ENCODE results near the gene TASP1. TPM values are rescaled to one million over a fixed set of nuclear protein-coding genes. Genes with fewer than 3 reads are reported as not detected.

TASP1 gene
- total RNA-seq, 1 experiment from 2014 or later: 13.9 TPM

GRCh38 chr20:13681248-13682125 lies 42.8 kb upstream of the TASP1 start:
- H4K20me1 ChIP-seq (ENCODE audit: low read length): no peaks in the 10 kb centered on the region
- no peak for TF ChIP-seq EZH2phosphoT487 (IDR thresholded peaks at IDR 0.05; ENCODE audit: borderline replicate concordance, low read length)
- TF ChIP-seq, protein P1, sequence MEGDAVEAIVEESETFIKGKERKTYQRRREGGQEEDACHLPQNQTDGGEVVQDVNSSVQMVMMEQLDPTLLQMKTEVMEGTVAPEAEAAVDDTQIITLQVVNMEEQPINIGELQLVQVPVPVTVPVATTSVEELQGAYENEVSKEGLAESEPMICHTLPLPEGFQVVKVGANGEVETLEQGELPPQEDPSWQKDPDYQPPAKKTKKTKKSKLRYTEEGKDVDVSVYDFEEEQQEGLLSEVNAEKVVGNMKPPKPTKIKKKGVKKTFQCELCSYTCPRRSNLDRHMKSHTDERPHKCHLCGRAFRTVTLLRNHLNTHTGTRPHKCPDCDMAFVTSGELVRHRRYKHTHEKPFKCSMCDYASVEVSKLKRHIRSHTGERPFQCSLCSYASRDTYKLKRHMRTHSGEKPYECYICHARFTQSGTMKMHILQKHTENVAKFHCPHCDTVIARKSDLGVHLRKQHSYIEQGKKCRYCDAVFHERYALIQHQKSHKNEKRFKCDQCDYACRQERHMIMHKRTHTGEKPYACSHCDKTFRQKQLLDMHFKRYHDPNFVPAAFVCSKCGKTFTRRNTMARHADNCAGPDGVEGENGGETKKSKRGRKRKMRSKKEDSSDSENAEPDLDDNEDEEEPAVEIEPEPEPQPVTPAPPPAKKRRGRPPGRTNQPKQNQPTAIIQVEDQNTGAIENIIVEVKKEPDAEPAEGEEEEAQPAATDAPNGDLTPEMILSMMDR (conservative IDR thresholded peaks at IDR 0.05; ENCODE audit: low read depth, low read length): no peak
- no peak for ATAC-seq
- intact Hi-C loops (cut with micrococcal nuclease): no loop called here
- no peaks in the 10 kb centered on the region for H3K36me3 ChIP-seq (ENCODE audit: low read depth, low read length)
- no peak overlapping the region for H3K4me3 ChIP-seq (ENCODE audit: low read length)
- no peak overlapping the region for H3K9ac ChIP-seq (ENCODE audit: low read length)
- no peaks in the 10 kb centered on the region for H3K79me2 ChIP-seq (ENCODE audit: low read length)
- DNase-seq: peak; percentile 34
- peaks cover 9% of the 10 kb centered on the region; the same call in 1 of the 2 replicates for H3K27me3 ChIP-seq (ENCODE audit: low read length)
- H2AFZ ChIP-seq (ENCODE audit: low read length): no peak overlapping the region
- no peak overlapping the region for H3K27ac ChIP-seq (ENCODE audit: low read length)
- no peaks in the 10 kb centered on the region; the same call in 1 of the 2 replicates for H3K4me1 ChIP-seq (ENCODE audit: insufficient read depth, low read length)
- CTCF ChIA-PET: no interaction called here
- POLR2A ChIA-PET (ENCODE audit: unreplicated experiment): no interaction called here
- BruUV-seq (replicated peaks): no TSS peak
- H3K4me2 ChIP-seq (ENCODE audit: low read length): no peak overlapping the region
- no peaks in the 10 kb centered on the region for H3K9me2 ChIP-seq (replicated peaks; ENCODE audit: low read length)
- no peaks in the 10 kb centered on the region for H3F3A ChIP-seq (ENCODE audit: low read length, unreplicated experiment)
- no peaks in the 10 kb centered on the region for H3K9me3 ChIP-seq (ENCODE audit: low read length)

GRCh38 chr20:13678944-13679343 lies 40.2 kb upstream of the TASP1 start:
- Histone ChIP-seq H3K79me2 (ENCODE audit: low read length) (no peaks in the 10 kb centered on the region), H3K36me3 (ENCODE audit: low read depth, low read length) (no peaks in the 10 kb centered on the region), H4K20me1 (ENCODE audit: low read length) (no peaks in the 10 kb centered on the region), H3K27me3 (ENCODE audit: low read length) (peaks cover 6% of the 10 kb centered on the region; the same call in 1 of the 2 replicates), H3K4me1 (ENCODE audit: insufficient read depth, low read length) (no peaks in the 10 kb centered on the region; the same call in 1 of the 2 replicates), H3K9me3 (ENCODE audit: low read length) (no peaks in the 10 kb centered on the region), H2AFZ (ENCODE audit: low read length) (no peak overlapping the region), H3K4me2 (ENCODE audit: low read length) (no peak overlapping the region), H3K9me2 (replicated peaks; ENCODE audit: low read length) (no peaks in the 10 kb centered on the region), H3K4me3 (ENCODE audit: low read length) (no peak overlapping the region), H3F3A (ENCODE audit: low read length, unreplicated experiment) (no peaks in the 10 kb centered on the region), H3K27ac (ENCODE audit: low read length) (no peak overlapping the region), H3K9ac (ENCODE audit: low read length) (no peak overlapping the region)
- ATAC-seq (peak; percentile 63), DNase-seq (peak; percentile 20)
- no TSS peak for BruUV-seq (replicated peaks)
- intact Hi-C loops (cut with micrococcal nuclease): no loop called here
- POLR2A ChIA-PET (ENCODE audit: unreplicated experiment): interaction anchor here (0.6 kb wide), 2 partner anchors 9 to 29 kb away, joined by 3 to 4 read pairs; no protein-coding TSS in a partner anchor
- TF ChIP-seq EZH2phosphoT487 (IDR thresholded peaks at IDR 0.05; ENCODE audit: borderline replicate concordance, low read length) (no peak), EZH2 (IDR thresholded peaks at IDR 0.05; ENCODE audit: low read length, unreplicated experiment) (no peak)
- TF ChIP-seq, protein P1 (conservative IDR thresholded peaks at IDR 0.05; ENCODE audit: low read depth, low read length): no peak
- CTCF ChIA-PET: no interaction called here

DNA sequence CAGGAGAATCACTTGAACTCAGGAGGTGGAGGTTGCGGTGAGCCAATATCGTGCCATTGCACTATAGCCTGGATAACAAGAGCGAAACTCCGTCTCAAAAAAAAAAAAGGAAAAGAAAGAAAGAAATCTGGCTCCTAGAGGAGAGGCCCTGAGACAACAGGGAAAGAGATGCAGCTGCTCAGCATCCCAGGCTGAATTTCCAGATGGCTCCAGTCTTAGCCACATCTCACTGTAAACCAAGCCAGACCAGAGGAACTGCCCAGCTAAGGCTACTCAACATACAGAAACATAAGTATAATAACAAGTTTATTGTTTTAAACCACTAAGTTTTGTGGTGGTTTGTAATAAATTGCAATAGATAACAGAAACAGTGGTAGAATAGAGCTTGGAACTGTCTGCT lies 38.5 kb upstream of the TASP1 start:
- ChIA-PET POLR2A (ENCODE audit: unreplicated experiment) (no interaction called here), CTCF (no interaction called here)
- no peak overlapping the region for H3K4me2 ChIP-seq (ENCODE audit: low read length)
- H3K9ac ChIP-seq (ENCODE audit: low read length): no peak overlapping the region
- BruUV-seq (replicated peaks): no TSS peak
- H3K27ac ChIP-seq (ENCODE audit: low read length): no peak overlapping the region
- H3K79me2 ChIP-seq (ENCODE audit: low read length): no peaks in the 10 kb centered on the region
- H3K9me2 ChIP-seq (replicated peaks; ENCODE audit: low read length): no peaks in the 10 kb centered on the region
- H3K4me1 ChIP-seq (ENCODE audit: insufficient read depth, low read length): no peaks in the 10 kb centered on the region; the same call in 1 of the 2 replicates
- no peaks in the 10 kb centered on the region for H4K20me1 ChIP-seq (ENCODE audit: low read length)
- TF ChIP-seq, protein P1 (conservative IDR thresholded peaks at IDR 0.05; ENCODE audit: low read depth, low read length): no peak
- TF ChIP-seq EZH2 (IDR thresholded peaks at IDR 0.05; ENCODE audit: low read length, unreplicated experiment) (no peak), EZH2phosphoT487 (IDR thresholded peaks at IDR 0.05; ENCODE audit: borderline replicate concordance, low read length) (no peak)
- ATAC-seq (no peak), DNase-seq (no peak)
- H3K36me3 ChIP-seq (ENCODE audit: low read depth, low read length): no peaks in the 10 kb centered on the region
- intact Hi-C loops (cut with micrococcal nuclease): no loop called here
- no peaks in the 10 kb centered on the region for H3K9me3 ChIP-seq (ENCODE audit: low read length)
- no peak overlapping the region for H3K4me3 ChIP-seq (ENCODE audit: low read length)
- H3K27me3 ChIP-seq (ENCODE audit: low read length): no peaks in the 10 kb centered on the region
- H3F3A ChIP-seq (ENCODE audit: low read length, unreplicated experiment): no peaks in the 10 kb centered on the region
- no peak overlapping the region for H2AFZ ChIP-seq (ENCODE audit: low read length)
